Breast epithelium (tissue), 4 donors: ENCODE results near the gene C2orf49. TPM values are rescaled to one million over a fixed set of nuclear protein-coding genes. Genes with fewer than 3 reads are reported as not detected.
A peak's percentile ranks its signal among the peaks of the same experiment; 100 is the strongest.

ENCODE experiments used
- DNase-seq, 2 donors: peaks; one replicate each; pipeline ENCODE4 v3.0.0-alpha.2; 2019; ENCODE audit warnings: low spot score in 2 of 2
- H3K27ac ChIP-seq, 2 donors: fragments of 200-600 bp; sonication (generic) in 1 of 2; one replicate each; pipeline ENCODE4 v1.5.1; 2016 to 2019; ENCODE audit warnings: mild to moderate bottlenecking in 1 of 2
- H3K27me3 ChIP-seq, 2 donors: fragments of 200-600 bp; sonication (generic) in 1 of 2; one replicate each; pipeline versions ENCODE4 v1.5.1 to v1.6.0; 2017 to 2019; ENCODE audit warnings: control low read depth in 1 of 2, mild to moderate bottlenecking in 1 of 2
- H3K36me3 ChIP-seq: fragments of 200-600 bp; one replicate; pipeline ENCODE4 v1.5.1; 2019
- H3K4me1 ChIP-seq, 2 donors: fragments of 200-600 bp; sonication (generic); one replicate each; pipeline ENCODE4 v1.5.1; 2016 to 2019; ENCODE audit warnings: control low read depth in 1 of 2
- H3K4me3 ChIP-seq, 3 donors: fragments of 200-600 bp; sonication (generic); 1 replicate in 2 of 3; 2 replicates in 1 of 3; pipeline ENCODE4 v1.5.1; 2016 to 2019; ENCODE audit warnings: mild to moderate bottlenecking in 3 of 3, moderate library complexity in 2 of 3
- H3K9me3 ChIP-seq, 2 donors: fragments of 200-600 bp; sonication (generic) in 1 of 2; one replicate each; pipeline ENCODE4 v1.5.1; 2016 to 2019; ENCODE audit warnings: control low read depth in 1 of 2
- CTCF ChIP-seq, 3 donors: fragments of 450-650 bp; IDR thresholded peaks; one replicate each; pipeline ENCODE4 v1.5.1; 2016 to 2017; ENCODE audit warnings: antibody characterized with exemption in 3 of 3, mild to moderate bottlenecking in 3 of 3, moderate library complexity in 3 of 3
- POLR2A ChIP-seq: fragments of 450-650 bp; IDR thresholded peaks from one replicate; pipeline ENCODE4 v1.6.1; 2016; ENCODE audit warnings: antibody characterized with exemption, mild to moderate bottlenecking, moderate library complexity
- POLR2AphosphoS5 ChIP-seq, 3 donors: sonication (generic); formaldehyde crosslinking; IDR thresholded peaks; one replicate each; pipeline ENCODE4 v1.6.1; 2017; ENCODE audit warnings: antibody characterized with exemption in 3 of 3
- intact Hi-C: fragments of 100-400 bp; cut with DNase I; formaldehyde crosslinking; loops from one replicate; pipeline ENCODE4 v1.15.1; 2023; ENCODE audit warnings: low total_unique reads
- total RNA-seq, 3 donors: library from RNA; depleted of rRNA; stranded (reverse); fragments of >200 nt; gene quantifications; one replicate each; pipeline ENCODE4 v1.1.0, GENCODE V29; 2016

The C2orf49 gene
- total RNA-seq, 3 donors from 2014 or later, result 20.0 to 31.6 (median 23.0) TPM

GRCh38 chr2:105375001-105375561, 37.7 kb downstream of the C2orf49 start:
- Histone ChIP-seq H3K4me3 (peak overlapping the region in 1 of 3 donors; percentile 31), H3K4me1 (peaks cover 0 to 22% of the 10 kb centered on the region in 2 donors), H3K36me3 (no peaks in the 10 kb centered on the region), H3K27ac (peak overlapping the region; percentile 82 to 96), H3K9me3 (no peaks in the 10 kb centered on the region), H3K27me3 (no peaks in the 10 kb centered on the region)
- intact Hi-C loops, result no loop called here
- DNase-seq, result no peak
- TF ChIP-seq CTCF (IDR thresholded peaks at IDR 0.05) (no peak), POLR2AphosphoS5 (IDR thresholded peaks at IDR 0.05) (peak; percentile 52 to 96 (median 73))

- peak overlapping the region; percentile 48 to 96 for H3K27ac ChIP-seq
- intact Hi-C loops, result no loop called here
- no peak overlapping the region for H3K4me3 ChIP-seq
- peaks cover 0 to 23% of the 10 kb centered on the region in 2 donors for H3K4me1 ChIP-seq
- no peaks in the 10 kb centered on the region for H3K27me3 ChIP-seq
- no peaks in the 10 kb centered on the region for H3K36me3 ChIP-seq
- no peak for TF ChIP-seq CTCF (IDR thresholded peaks at IDR 0.05)
- TF ChIP-seq POLR2A, result no peak
- TF ChIP-seq POLR2AphosphoS5 (IDR thresholded peaks at IDR 0.05), result no peak
- peak in 1 of 2 donors; percentile 64 for DNase-seq
- H3K9me3 ChIP-seq, result no peaks in the 10 kb centered on the region
Measured at GRCh38 chr2:105376010-105376409, 38.7 kb downstream of the C2orf49 start.

GRCh38 chr2:105376789-105377240, 39.5 kb downstream of the C2orf49 start:
- TF ChIP-seq POLR2AphosphoS5 (IDR thresholded peaks at IDR 0.05), result no peak
- Histone ChIP-seq H3K9me3 (no peaks in the 10 kb centered on the region), H3K27me3 (no peaks in the 10 kb centered on the region), H3K4me1 (peaks cover 0 to 23% of the 10 kb centered on the region in 2 donors), H3K27ac (peak overlapping the region in 1 of 2 donors; percentile 96), H3K36me3 (no peaks in the 10 kb centered on the region), H3K4me3 (no peak overlapping the region)
- DNase-seq, result no peak
- intact Hi-C loops, result no loop called here

GRCh38 chr2:105377871-105378270, 40.5 kb downstream of the C2orf49 start:
- Histone ChIP-seq H3K36me3 (no peaks in the 10 kb centered on the region), H3K9me3 (no peaks in the 10 kb centered on the region), H3K4me3 (no peak overlapping the region), H3K27ac (peak overlapping the region in 1 of 2 donors; percentile 58), H3K27me3 (no peaks in the 10 kb centered on the region), H3K4me1 (peaks cover 0 to 23% of the 10 kb centered on the region in 2 donors)
- no peak for DNase-seq
- intact Hi-C loops, result no loop called here
- TF ChIP-seq POLR2A (no peak), POLR2AphosphoS5 (IDR thresholded peaks at IDR 0.05) (no peak), CTCF (IDR thresholded peaks at IDR 0.05) (no peak)

DNA sequence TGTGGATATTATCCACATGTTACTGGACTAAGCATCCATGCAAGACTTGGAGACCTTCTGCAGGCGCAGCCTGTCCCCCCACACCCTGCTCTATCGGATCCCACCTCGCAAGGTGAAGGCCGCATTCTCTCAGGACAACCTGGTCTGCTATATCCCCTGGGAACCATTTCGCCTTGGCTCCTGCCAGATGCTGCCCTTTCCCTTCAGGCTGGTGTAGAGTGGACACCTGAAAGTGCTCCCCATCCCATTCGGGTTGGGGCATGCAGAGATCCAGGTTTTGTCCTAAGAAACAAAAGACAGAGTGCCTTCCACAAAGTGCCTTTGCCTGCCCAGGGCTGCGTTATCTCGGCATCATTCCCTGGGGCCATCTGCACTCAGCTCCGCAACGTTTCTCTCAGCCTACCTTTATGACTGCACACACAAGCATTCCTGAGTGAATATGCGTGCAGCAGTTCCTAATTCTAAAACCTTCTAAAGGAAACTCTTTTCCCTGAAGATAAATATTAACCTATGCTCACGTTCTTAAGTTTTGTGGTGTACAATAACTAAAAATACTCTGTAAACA, 41.0 kb downstream of the C2orf49 start:
- intact Hi-C loops, result no loop called here
- no peak for DNase-seq
- no peaks in the 10 kb centered on the region for H3K27me3 ChIP-seq
- H3K27ac ChIP-seq, result peak overlapping the region in 1 of 2 donors; percentile 58
- peaks cover 0 to 19% of the 10 kb centered on the region in 2 donors for H3K4me1 ChIP-seq
- H3K9me3 ChIP-seq, result no peaks in the 10 kb centered on the region
- TF ChIP-seq POLR2A, result no peak
- TF ChIP-seq POLR2AphosphoS5 (IDR thresholded peaks at IDR 0.05), result no peak
- TF ChIP-seq CTCF (IDR thresholded peaks at IDR 0.05), result no peak
- peak overlapping the region in 1 of 3 donors; percentile 5 for H3K4me3 ChIP-seq
- H3K36me3 ChIP-seq, result no peaks in the 10 kb centered on the region
